ENCODE data around the gene IFNA13. TPM values are rescaled to one million over a fixed set of nuclear protein-coding genes. Genes with fewer than 3 reads are reported as not detected.

IFNA13 gene
- total and polyA plus RNA-seq, 2 experiments from 2014 or later = not detected

DNA sequence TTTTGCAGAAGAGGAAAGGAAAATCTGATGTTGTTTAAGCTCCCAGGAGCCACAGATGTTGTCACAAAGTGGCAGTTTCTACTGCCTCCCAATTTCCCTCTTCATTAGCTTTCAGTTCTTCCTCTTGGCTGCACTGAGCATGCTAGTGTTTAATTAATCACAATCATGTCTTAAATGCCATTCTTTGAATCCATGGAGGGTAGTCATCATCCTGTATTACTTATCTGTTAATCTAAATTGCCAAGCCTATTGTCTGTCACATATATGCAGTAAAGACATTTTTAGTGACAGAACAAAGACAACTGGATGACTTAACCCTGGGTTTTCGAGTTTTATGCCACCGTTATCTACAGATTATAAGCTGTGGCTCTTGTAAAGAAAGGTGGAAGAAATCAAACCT is 47.4 kb downstream of the IFNA13 start:
- Histone ChIP-seq H3K9me2 (ENCODE audit: insufficient read depth) (no peaks in the 10 kb centered on the region), H3K4me2 (no peak overlapping the region), H4K20me1 (replicated peaks; ENCODE audit: insufficient read depth) (no peaks in the 10 kb centered on the region), H3K4me3 (no peak overlapping the region), H3F3A (replicated peaks; ENCODE audit: low read depth) (no peaks in the 10 kb centered on the region), H2AFZ (no peak overlapping the region), H3K4me1 (ENCODE audit: insufficient read depth) (no peaks in the 10 kb centered on the region), H3K79me2 (replicated peaks; ENCODE audit: insufficient read depth) (no peaks in the 10 kb centered on the region), H3K27me3 (ENCODE audit: insufficient read depth) (no peaks in the 10 kb centered on the region), H3K27ac (ENCODE audit: low read depth) (no peak overlapping the region), H3K36me3 (ENCODE audit: insufficient read depth) (no peaks in the 10 kb centered on the region)
- Mint-ChIP-seq H3K27me3 (ENCODE audit: insufficient read depth, low read depth, poor library complexity) (no peaks in the 10 kb centered on the region), H3K36me3 (ENCODE audit: low read depth) (no peaks in the 10 kb centered on the region; the same call in 2 of the 3 replicates), H3K4me3 (no peak overlapping the region), H3K27ac (no peak overlapping the region), H3K4me1 (peaks cover 5% of the 10 kb centered on the region; the same call in 2 of the 3 replicates), H3K9me3 (no peaks in the 10 kb centered on the region)
- TF ChIP-seq, protein P1, sequence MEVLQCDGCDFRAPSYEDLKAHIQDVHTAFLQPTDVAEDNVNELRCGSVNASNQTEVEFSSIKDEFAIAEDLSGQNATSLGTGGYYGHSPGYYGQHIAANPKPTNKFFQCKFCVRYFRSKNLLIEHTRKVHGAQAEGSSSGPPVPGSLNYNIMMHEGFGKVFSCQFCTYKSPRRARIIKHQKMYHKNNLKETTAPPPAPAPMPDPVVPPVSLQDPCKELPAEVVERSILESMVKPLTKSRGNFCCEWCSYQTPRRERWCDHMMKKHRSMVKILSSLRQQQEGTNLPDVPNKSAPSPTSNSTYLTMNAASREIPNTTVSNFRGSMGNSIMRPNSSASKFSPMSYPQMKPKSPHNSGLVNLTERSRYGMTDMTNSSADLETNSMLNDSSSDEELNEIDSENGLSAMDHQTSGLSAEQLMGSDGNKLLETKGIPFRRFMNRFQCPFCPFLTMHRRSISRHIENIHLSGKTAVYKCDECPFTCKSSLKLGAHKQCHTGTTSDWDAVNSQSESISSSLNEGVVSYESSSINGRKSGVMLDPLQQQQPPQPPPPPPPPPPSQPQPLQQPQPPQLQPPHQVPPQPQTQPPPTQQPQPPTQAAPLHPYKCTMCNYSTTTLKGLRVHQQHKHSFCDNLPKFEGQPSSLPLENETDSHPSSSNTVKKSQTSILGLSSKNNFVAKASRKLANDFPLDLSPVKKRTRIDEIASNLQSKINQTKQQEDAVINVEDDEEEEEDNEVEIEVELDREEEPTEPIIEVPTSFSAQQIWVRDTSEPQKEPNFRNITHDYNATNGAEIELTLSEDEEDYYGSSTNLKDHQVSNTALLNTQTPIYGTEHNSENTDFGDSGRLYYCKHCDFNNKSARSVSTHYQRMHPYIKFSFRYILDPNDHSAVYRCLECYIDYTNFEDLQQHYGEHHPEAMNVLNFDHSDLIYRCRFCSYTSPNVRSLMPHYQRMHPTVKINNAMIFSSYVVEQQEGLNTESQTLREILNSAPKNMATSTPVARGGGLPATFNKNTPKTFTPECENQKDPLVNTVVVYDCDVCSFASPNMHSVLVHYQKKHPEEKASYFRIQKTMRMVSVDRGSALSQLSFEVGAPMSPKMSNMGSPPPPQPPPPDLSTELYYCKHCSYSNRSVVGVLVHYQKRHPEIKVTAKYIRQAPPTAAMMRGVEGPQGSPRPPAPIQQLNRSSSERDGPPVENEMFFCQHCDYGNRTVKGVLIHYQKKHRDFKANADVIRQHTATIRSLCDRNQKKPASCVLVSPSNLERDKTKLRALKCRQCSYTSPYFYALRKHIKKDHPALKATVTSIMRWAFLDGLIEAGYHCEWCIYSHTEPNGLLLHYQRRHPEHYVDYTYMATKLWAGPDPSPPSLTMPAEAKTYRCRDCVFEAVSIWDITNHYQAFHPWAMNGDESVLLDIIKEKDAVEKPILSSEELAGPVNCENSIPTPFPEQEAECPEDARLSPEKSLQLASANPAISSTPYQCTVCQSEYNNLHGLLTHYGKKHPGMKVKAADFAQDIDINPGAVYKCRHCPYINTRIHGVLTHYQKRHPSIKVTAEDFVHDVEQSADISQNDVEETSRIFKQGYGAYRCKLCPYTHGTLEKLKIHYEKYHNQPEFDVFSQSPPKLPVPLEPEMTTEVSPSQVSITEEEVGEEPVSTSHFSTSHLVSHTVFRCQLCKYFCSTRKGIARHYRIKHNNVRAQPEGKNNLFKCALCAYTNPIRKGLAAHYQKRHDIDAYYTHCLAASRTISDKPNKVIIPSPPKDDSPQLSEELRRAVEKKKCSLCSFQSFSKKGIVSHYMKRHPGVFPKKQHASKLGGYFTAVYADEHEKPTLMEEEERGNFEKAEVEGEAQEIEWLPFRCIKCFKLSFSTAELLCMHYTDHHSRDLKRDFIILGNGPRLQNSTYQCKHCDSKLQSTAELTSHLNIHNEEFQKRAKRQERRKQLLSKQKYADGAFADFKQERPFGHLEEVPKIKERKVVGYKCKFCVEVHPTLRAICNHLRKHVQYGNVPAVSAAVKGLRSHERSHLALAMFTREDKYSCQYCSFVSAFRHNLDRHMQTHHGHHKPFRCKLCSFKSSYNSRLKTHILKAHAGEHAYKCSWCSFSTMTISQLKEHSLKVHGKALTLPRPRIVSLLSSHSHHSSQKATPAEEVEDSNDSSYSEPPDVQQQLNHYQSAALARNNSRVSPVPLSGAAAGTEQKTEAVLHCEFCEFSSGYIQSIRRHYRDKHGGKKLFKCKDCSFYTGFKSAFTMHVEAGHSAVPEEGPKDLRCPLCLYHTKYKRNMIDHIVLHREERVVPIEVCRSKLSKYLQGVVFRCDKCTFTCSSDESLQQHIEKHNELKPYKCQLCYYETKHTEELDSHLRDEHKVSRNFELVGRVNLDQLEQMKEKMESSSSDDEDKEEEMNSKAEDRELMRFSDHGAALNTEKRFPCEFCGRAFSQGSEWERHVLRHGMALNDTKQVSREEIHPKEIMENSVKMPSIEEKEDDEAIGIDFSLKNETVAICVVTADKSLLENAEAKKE (CRISPR knock-in tag; IDR thresholded peaks at IDR 0.05) = no peak
- TF ChIP-seq EZH2 (IDR thresholded peaks at IDR 0.05; ENCODE audit: low read depth, unreplicated experiment) (no peak), POLR2AphosphoS5 (IDR thresholded peaks at IDR 0.05; ENCODE audit: low read depth) (no peak), ZNF114 (CRISPR knock-in tag; IDR thresholded peaks at IDR 0.05) (no peak), STAT1 (IDR thresholded peaks at IDR 0.05; ENCODE audit: unreplicated experiment) (no peak), JUNB (IDR thresholded peaks at IDR 0.05; ENCODE audit: unreplicated experiment) (no peak), NANOG (IDR thresholded peaks at IDR 0.05; ENCODE audit: borderline replicate concordance) (no peak), CREB1 (CRISPR knock-in tag; IDR thresholded peaks at IDR 0.05; ENCODE audit: low read depth) (no peak), EZH2phosphoT487 (IDR thresholded peaks at IDR 0.05; ENCODE audit: unreplicated experiment) (no peak), ZNF331 (CRISPR knock-in tag; IDR thresholded peaks at IDR 0.05; ENCODE audit: low read depth) (no peak)
- TF ChIP-seq, protein P2, sequence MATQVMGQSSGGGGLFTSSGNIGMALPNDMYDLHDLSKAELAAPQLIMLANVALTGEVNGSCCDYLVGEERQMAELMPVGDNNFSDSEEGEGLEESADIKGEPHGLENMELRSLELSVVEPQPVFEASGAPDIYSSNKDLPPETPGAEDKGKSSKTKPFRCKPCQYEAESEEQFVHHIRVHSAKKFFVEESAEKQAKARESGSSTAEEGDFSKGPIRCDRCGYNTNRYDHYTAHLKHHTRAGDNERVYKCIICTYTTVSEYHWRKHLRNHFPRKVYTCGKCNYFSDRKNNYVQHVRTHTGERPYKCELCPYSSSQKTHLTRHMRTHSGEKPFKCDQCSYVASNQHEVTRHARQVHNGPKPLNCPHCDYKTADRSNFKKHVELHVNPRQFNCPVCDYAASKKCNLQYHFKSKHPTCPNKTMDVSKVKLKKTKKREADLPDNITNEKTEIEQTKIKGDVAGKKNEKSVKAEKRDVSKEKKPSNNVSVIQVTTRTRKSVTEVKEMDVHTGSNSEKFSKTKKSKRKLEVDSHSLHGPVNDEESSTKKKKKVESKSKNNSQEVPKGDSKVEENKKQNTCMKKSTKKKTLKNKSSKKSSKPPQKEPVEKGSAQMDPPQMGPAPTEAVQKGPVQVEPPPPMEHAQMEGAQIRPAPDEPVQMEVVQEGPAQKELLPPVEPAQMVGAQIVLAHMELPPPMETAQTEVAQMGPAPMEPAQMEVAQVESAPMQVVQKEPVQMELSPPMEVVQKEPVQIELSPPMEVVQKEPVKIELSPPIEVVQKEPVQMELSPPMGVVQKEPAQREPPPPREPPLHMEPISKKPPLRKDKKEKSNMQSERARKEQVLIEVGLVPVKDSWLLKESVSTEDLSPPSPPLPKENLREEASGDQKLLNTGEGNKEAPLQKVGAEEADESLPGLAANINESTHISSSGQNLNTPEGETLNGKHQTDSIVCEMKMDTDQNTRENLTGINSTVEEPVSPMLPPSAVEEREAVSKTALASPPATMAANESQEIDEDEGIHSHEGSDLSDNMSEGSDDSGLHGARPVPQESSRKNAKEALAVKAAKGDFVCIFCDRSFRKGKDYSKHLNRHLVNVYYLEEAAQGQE (IDR thresholded peaks at IDR 0.05; ENCODE audit: unreplicated experiment) = no peak
- TF ChIP-seq, protein P3, sequence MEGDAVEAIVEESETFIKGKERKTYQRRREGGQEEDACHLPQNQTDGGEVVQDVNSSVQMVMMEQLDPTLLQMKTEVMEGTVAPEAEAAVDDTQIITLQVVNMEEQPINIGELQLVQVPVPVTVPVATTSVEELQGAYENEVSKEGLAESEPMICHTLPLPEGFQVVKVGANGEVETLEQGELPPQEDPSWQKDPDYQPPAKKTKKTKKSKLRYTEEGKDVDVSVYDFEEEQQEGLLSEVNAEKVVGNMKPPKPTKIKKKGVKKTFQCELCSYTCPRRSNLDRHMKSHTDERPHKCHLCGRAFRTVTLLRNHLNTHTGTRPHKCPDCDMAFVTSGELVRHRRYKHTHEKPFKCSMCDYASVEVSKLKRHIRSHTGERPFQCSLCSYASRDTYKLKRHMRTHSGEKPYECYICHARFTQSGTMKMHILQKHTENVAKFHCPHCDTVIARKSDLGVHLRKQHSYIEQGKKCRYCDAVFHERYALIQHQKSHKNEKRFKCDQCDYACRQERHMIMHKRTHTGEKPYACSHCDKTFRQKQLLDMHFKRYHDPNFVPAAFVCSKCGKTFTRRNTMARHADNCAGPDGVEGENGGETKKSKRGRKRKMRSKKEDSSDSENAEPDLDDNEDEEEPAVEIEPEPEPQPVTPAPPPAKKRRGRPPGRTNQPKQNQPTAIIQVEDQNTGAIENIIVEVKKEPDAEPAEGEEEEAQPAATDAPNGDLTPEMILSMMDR (conservative IDR thresholded peaks at IDR 0.05; ENCODE audit: low read depth in 2 of 2) = no peak
- TF ChIP-seq, protein P4, sequence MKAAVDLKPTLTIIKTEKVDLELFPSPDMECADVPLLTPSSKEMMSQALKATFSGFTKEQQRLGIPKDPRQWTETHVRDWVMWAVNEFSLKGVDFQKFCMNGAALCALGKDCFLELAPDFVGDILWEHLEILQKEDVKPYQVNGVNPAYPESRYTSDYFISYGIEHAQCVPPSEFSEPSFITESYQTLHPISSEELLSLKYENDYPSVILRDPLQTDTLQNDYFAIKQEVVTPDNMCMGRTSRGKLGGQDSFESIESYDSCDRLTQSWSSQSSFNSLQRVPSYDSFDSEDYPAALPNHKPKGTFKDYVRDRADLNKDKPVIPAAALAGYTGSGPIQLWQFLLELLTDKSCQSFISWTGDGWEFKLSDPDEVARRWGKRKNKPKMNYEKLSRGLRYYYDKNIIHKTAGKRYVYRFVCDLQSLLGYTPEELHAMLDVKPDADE (IDR thresholded peaks at IDR 0.05) = no peak
- DNase-seq (ENCODE audit: low spot score) (no peak), ATAC-seq (no peak)
